ENCODE measurements around the gene FAM20C. TPM values are rescaled to one million over a fixed set of nuclear protein-coding genes. Genes with fewer than 3 reads are reported as not detected.

FAM20C gene
- total RNA-seq, 4 donors from 2014 or later: 41.9 to 87.5 (median 73.6) TPM

DNA sequence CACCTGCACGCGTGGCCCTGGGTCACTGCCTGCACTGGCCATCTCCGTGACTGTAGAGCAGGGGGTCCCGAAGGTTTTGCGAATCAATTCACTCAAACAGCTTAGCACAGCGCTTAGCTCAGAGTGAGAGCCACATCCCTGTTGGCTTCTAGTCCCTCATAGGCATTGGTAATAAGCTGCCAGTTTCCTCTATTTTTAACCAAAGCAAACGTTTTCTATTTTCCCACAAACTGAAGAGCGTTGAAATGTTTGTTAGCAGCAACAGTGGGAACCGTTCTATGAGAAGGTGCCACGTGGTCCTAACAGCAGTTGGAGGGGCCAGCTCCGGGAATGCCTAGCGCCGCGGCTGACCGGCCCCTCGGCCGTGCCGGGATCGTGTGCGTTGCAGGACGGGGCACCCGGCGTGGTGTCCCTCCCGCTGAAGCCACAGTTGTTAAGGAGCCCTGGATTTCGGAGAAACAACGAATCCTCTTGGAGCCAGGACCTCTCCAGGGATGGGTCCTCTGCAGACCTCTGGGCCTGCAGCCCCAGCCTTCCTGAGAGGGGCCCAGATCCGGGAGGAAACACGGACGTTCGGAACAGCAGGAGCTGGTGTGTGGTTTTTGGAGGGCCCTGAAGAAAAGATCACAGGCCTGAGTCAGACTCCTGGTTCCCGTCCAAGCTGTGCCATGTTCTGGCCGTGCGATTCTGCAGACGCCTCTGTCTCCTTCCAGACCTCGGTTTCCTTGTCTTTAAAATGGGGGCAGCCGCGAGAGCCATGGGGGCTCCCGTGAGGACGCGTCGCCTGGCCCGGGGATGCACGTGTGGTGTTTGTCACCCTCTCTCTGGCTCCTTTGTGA, 40.3 kb downstream of the FAM20C start:
- 41 to 63% methylated on average over 4 to 5 of the region's 43 CpGs for WGBS, 2 donors (ENCODE audit: low coverage in 1 of 2)
- TF ChIP-seq POLR2AphosphoS5 (IDR thresholded peaks at IDR 0.05) (peak; percentile 59), EP300 (IDR thresholded peaks at IDR 0.05) (no peak)
- peaks cover 5 to 98% (median 68%) of the 10 kb centered on the region in 3 donors for H3K4me1 ChIP-seq
- peak overlapping the region in 1 of 2 donors; percentile 8 for H3K4me3 ChIP-seq
- no peak for ATAC-seq
- H3K27ac ChIP-seq: peak overlapping the region in 3 of 4 donors; percentile 79 to 95 (median 88)
- H3K36me3 ChIP-seq: no peaks in the 10 kb centered on the region
- no peaks in the 10 kb centered on the region for H3K27me3 ChIP-seq
- no peaks in the 10 kb centered on the region for H3K9me3 ChIP-seq

DNA sequence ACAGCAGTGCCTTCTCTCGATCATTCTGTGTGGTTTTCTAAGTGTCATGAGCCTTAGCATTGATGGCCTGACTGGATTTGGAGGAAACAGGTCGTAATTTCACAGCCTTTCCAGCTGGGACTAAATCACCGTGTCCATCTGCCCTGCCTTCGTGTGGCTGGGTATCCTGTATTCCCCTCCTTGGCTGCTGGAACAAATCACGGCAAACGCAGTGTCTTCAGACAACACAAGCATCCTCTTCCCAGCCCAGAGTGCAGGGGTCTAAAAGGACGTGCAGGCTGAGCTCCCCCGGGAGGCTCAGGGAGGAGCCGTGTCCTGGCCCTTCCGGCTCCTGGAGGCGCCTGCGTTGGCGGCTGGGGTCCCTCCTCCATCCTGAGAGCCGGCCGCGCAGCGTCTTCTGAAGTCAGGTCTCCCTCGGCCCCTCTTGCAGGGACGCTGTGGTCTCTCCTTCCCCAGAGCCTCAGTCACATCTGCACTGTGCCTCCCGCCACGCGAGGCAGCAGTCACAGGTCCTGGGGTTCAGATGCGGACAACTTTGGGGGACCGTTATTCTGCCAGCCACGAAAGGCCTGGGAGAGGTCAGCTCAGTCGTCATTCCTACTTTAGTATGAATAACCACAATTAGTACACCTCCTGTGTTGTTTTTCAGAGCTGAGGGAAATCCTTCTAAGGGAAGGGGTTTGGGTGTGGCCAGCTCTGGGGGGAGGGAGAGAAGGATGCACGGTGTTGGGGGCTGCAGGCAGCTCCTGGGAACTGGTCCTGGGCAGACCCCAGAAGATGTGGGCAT, 41.1 kb downstream of the FAM20C start:
- H3K27ac ChIP-seq: peak overlapping the region; percentile 69 to 95 (median 84)
- no peak for TF ChIP-seq POLR2A (IDR thresholded peaks at IDR 0.05)
- TF ChIP-seq EP300 (IDR thresholded peaks at IDR 0.05): no peak
- TF ChIP-seq, protein P1, sequence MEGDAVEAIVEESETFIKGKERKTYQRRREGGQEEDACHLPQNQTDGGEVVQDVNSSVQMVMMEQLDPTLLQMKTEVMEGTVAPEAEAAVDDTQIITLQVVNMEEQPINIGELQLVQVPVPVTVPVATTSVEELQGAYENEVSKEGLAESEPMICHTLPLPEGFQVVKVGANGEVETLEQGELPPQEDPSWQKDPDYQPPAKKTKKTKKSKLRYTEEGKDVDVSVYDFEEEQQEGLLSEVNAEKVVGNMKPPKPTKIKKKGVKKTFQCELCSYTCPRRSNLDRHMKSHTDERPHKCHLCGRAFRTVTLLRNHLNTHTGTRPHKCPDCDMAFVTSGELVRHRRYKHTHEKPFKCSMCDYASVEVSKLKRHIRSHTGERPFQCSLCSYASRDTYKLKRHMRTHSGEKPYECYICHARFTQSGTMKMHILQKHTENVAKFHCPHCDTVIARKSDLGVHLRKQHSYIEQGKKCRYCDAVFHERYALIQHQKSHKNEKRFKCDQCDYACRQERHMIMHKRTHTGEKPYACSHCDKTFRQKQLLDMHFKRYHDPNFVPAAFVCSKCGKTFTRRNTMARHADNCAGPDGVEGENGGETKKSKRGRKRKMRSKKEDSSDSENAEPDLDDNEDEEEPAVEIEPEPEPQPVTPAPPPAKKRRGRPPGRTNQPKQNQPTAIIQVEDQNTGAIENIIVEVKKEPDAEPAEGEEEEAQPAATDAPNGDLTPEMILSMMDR (IDR thresholded peaks at IDR 0.05): no peak
- no peak for TF ChIP-seq POLR2AphosphoS5 (IDR thresholded peaks at IDR 0.05)
- H3K36me3 ChIP-seq: no peaks in the 10 kb centered on the region
- no peaks in the 10 kb centered on the region for H3K27me3 ChIP-seq
- H3K4me3 ChIP-seq: peak overlapping the region in 1 of 2 donors; percentile 37
- 21 to 81% methylated on average over 2 to 10 of the region's 27 CpGs for WGBS, 2 donors (ENCODE audit: low coverage in 1 of 2)
- no peak for ATAC-seq
- H3K4me1 ChIP-seq: peaks cover 5 to 90% (median 61%) of the 10 kb centered on the region in 3 donors
- no peaks in the 10 kb centered on the region for H3K9me3 ChIP-seq

DNA sequence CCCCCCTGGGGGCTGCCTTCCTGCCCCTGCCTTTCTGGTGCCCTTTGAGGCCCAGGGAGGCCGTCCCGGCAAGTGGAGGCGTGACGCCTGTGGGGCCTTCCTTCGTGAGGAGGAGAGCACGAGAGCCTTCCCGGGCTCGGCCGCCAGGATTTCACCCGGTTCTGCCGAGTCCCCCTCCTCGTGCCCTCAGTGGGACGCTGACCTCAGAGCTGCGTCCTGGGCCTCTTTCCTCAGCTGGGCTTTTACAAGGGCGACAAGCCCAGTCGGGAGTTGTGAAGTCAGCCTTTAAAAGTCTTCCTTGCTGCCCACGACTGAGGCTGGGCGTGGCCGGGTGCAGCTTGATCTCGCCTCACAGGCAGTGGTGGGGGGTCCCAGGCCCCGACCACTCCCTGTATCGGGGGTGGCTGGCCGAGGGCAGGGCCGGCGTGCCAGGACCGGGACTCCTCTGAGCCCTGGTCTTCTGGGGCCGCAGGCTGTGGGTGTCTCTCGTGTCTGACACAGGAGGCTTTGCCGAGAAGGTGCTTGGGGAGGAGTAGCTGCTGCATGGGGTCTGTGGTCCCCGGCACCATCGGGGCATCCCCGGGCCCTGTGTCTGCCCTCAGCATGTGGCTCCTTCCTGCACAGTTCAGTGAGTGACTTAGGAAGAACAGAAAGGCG, 41.8 kb downstream of the FAM20C start:
- no peak for ATAC-seq
- Histone ChIP-seq H3K9me3 (no peaks in the 10 kb centered on the region), H3K27me3 (no peaks in the 10 kb centered on the region), H3K4me1 (peaks cover 5 to 83% (median 56%) of the 10 kb centered on the region in 3 donors), H3K36me3 (no peaks in the 10 kb centered on the region), H3K27ac (peak overlapping the region; percentile 69 to 95 (median 84)), H3K4me3 (peak overlapping the region in 1 of 2 donors; percentile 37)
- peak; percentile 52 for TF ChIP-seq POLR2AphosphoS5 (IDR thresholded peaks at IDR 0.05)
- TF ChIP-seq, protein P1 (IDR thresholded peaks at IDR 0.05): peak in 1 of 4 experiments; percentile 40
- no peak for TF ChIP-seq EP300 (IDR thresholded peaks at IDR 0.05)
- 6% methylated on average over 6 of the region's 33 CpGs; no CpG with 5 or more reads in 1 of the 2 donors for WGBS, 2 donors (ENCODE audit: low coverage in 1 of 2)

DNA sequence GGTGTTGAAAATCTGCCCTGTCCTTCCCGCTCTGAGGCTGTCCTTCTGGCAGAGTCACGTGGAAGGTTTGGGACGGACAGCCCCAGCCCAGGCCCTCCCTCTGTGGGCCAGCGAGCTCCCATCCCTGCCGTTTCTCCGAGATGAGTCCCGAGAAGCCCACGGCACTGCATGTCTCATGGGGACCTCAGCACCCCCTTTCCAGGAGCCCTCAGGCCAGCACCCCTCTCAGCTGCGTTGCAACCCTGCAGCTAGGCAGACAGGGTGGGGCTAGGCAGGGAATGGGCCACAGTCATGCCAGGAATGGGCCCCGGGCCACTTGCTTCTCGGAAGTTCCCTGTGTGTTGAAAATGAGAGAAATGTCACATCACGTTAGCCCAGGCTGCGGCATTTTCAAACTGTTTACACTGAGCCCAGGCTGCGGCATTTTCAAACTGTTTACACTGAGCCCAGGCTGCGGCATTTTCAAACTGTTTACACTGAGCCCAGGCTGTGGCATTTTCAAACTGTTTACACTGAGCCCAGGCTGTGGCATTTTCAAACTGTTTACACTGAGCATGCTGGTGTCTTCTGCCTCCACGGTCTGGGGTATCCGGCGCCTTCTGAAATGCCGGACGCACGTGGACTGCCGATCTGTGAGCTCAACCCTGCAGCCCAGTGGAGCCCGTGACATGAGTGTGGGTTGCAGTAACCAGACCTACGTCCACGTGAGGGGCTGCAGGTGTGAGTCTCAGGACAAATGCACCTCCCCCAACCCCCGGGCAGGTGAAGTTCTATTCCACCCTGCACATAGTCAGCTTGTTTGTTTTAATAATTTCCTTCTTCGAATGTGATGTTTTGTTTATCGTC, 42.6 kb downstream of the FAM20C start:
- Histone ChIP-seq H3K4me1 (peaks cover 5 to 75% (median 55%) of the 10 kb centered on the region in 3 donors), H3K9me3 (no peaks in the 10 kb centered on the region), H3K27ac (peak overlapping the region; percentile 69 to 95 (median 84)), H3K4me3 (peak overlapping the region in 1 of 2 donors; percentile 37), H3K27me3 (no peaks in the 10 kb centered on the region), H3K36me3 (no peaks in the 10 kb centered on the region)
- ATAC-seq: peak; percentile 80
- WGBS, 2 donors (ENCODE audit: low coverage in 1 of 2): 28% methylated on average over 3 of the region's 28 CpGs; no CpG with 5 or more reads in 1 of the 2 donors
- TF ChIP-seq, protein P1 (IDR thresholded peaks at IDR 0.05): peak in 1 of 4 experiments; percentile 12
- TF ChIP-seq POLR2AphosphoS5 (IDR thresholded peaks at IDR 0.05) (peak; percentile 95), EP300 (IDR thresholded peaks at IDR 0.05) (no peak)

All from gastroesophageal sphincter (tissue), 4 donors.